Activated naive CD4-positive, alpha-beta T cell treated with anti-CD3 and anti-CD28 coated beads, Interleukin-2, amount 50 U/mL, for 16 hours (primary cell): ENCODE results near the gene TXNDC12.
A peak's percentile ranks its signal among the peaks of the same experiment; 100 is the strongest.

Source experiments
- DNase-seq: peaks from one replicate; pipeline ENCODE4 v3.0.0-alpha.2; 2020

The TXNDC12 gene

GRCh38 chr1:51990478-51990965 is 64.5 kb downstream of the TXNDC12 start, which contains the start of gene RAB3B:
Gene RAB3B (minus strand): TSS chr1:51990700. CDS start chr1:51977117, 13,583 bp downstream.
- peak; percentile 87 for DNase-seq

- no peak for DNase-seq
These were observed 65.2 kb downstream of the TXNDC12 start for GRCh38 chr1:51989582-51990477.

- no peak for DNase-seq
These were observed 66.7 kb downstream of the TXNDC12 start for GRCh38 chr1:51988254-51988653.

GRCh38 chr1:51986718-51987117 is 68.3 kb downstream of the TXNDC12 start:
- DNase-seq = no peak

GRCh38 chr1:51982161-51982560 is 72.8 kb downstream of the TXNDC12 start:
- DNase-seq = no peak

GRCh38 chr1:51981555-51981954 is 73.4 kb downstream of the TXNDC12 start:
- no peak for DNase-seq

GRCh38 chr1:51978099-51978498 is 76.9 kb downstream of the TXNDC12 start:
- DNase-seq = no peak

GRCh38 chr1:51976846-51977602 is 78.0 kb downstream of the TXNDC12 start:
- no peak for DNase-seq

- DNase-seq = no peak
These were observed 81.2 kb downstream of the TXNDC12 start for GRCh38 chr1:51973587-51974474.
